Progenitor cell of endocrine pancreas (in vitro differentiated cells): ENCODE measurements around the gene ABCB10. TPM values are rescaled to one million over a fixed set of nuclear protein-coding genes. Genes with fewer than 3 reads are reported as not detected.

Experiments used
- DNase-seq: peaks from one replicate; pipeline ENCODE4 v3.0.0; 2021; ENCODE audit warnings: low spot score; ENCODE audit not compliant: unreplicated experiment
- H3K27ac Mint-ChIP-seq: 2 replicates; pipeline ENCODE4 v1.8.0; 2021; ENCODE audit warnings: mild to moderate bottlenecking, moderate library complexity, mixed read lengths
- H3K27me3 Mint-ChIP-seq: 2 replicates; pipeline ENCODE4 v1.8.0; 2021; ENCODE audit warnings: mixed read lengths
- H3K36me3 Mint-ChIP-seq: 2 replicates; pipeline ENCODE4 v1.8.0; 2022; ENCODE audit warnings: mixed read lengths; ENCODE audit not compliant: insufficient read depth
- H3K4me1 Mint-ChIP-seq: 2 replicates; pipeline ENCODE4 v1.8.0; 2021; ENCODE audit warnings: low read depth, mixed read lengths
- H3K4me3 Mint-ChIP-seq: 2 replicates; pipeline ENCODE4 v1.8.0; 2021; ENCODE audit warnings: low read depth, mild to moderate bottlenecking, moderate library complexity, mixed read lengths
- H3K9me3 Mint-ChIP-seq: 2 replicates; pipeline ENCODE4 v1.8.0; 2021; ENCODE audit warnings: low read depth, mixed read lengths
- long read RNA-seq: library from polyadenylated mRNA; unstranded; transcript quantifications from one replicate; pipeline ENCODE4 v2.0.0, GENCODE V29; 2020
- total RNA-seq: library from RNA; stranded (reverse); gene quantifications from 2 replicates; pipeline ENCODE4 v1.2.1, GENCODE V29; 2021
- TF ChIP-seq, protein P1 (sequence below): fragments of 200-600 bp; sonication (generic); IDR thresholded peaks from one replicate; pipeline ENCODE4 v1.5.0; 2021; ENCODE audit warnings: antibody characterized with exemption, mild to moderate bottlenecking; ENCODE audit not compliant: unreplicated experiment

The ABCB10 gene
- 21.4 and 27.9 TPM in 2 replicates for total RNA-seq
- long read RNA-seq, partial matches to known transcripts: 5 of 5 reads
- long read RNA-seq, other reads (novel, unspliced or antisense): 0 of 5 reads

DNA sequence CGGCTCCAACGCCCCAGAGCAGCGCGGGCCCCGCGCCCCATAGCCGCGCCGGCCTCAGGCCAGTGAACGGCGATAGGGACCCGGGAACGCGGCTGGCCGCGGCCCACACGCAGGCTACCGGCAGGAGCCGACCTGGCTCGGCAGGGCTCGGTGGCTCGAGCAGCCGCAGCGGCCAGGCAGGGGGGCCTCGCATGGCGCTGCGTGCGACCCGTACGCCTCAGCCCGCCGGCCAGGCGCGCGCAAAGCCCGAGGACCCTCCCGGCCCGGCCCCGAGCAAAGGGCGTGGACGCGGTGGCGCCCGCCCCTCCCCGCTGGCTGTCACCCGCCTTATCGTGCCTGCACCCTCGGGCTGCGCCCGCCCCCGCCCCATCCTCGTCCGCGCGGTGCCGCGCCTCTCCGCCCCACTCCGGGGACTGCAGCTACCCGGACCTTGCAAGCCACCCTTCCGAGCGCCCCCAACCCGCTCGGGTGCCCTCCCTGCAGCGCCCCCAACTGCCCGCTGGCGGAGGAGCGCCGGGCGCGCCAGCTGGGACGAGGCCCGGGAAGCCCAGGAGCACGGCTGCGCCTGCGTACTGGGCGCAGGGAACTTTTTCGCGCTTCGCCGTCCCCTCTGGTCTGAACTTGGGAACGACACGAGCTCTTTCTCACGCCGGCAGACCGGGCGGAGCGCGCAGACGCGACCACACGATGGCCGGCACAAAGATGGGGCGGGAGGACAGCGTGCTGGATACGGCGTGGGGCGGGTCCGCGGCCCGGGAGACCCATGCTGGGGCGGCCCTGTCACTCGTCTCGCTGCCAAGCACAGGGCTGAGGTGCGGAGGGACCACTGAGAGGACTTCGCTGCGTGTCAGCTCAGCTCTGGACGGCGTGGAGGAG lies at the start of gene ABCB10:
TSS of gene ABCB10 (minus strand) at position 248 of the 876 bp plus-strand sequence. CDS start at position 193, 55 bp downstream.
- H3K36me3 Mint-ChIP-seq: peaks cover 2% of the 10 kb centered on the region
- peaks cover 13% of the 10 kb centered on the region for H3K27me3 Mint-ChIP-seq
- peak within 1 kb of the TSS; percentile 94 for H3K27ac Mint-ChIP-seq
- peak; percentile 99 for DNase-seq
- peak within 1 kb of the TSS; percentile 86 for H3K4me3 Mint-ChIP-seq
- H3K4me1 Mint-ChIP-seq: peaks cover 23% of the 10 kb centered on the region
- TF ChIP-seq, protein P1, sequence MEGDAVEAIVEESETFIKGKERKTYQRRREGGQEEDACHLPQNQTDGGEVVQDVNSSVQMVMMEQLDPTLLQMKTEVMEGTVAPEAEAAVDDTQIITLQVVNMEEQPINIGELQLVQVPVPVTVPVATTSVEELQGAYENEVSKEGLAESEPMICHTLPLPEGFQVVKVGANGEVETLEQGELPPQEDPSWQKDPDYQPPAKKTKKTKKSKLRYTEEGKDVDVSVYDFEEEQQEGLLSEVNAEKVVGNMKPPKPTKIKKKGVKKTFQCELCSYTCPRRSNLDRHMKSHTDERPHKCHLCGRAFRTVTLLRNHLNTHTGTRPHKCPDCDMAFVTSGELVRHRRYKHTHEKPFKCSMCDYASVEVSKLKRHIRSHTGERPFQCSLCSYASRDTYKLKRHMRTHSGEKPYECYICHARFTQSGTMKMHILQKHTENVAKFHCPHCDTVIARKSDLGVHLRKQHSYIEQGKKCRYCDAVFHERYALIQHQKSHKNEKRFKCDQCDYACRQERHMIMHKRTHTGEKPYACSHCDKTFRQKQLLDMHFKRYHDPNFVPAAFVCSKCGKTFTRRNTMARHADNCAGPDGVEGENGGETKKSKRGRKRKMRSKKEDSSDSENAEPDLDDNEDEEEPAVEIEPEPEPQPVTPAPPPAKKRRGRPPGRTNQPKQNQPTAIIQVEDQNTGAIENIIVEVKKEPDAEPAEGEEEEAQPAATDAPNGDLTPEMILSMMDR: peak; percentile 93
- H3K9me3 Mint-ChIP-seq: no peaks in the 10 kb centered on the region

DNA sequence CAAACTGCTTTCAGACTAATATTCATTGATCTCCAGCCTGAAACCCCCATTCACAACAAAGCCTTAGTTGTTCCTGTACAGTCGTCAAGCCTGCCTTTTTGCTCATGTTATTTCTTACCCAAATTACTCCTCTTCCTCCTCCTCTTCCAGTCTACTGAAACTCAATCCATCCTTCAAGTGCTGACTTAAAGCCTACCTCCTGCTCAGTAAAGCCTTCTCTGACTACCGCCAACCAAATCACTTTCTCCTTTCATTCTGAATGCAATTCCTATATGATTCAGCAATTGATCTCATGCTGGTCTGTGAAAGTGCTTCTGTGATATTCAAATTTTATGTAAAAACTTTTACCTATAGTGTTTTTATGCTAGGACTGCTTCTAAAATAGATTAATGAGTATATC lies 48.9 kb upstream of the ABCB10 start:
- DNase-seq: no peak
- H3K27me3 Mint-ChIP-seq: no peaks in the 10 kb centered on the region
- H3K9me3 Mint-ChIP-seq: no peaks in the 10 kb centered on the region
- TF ChIP-seq, protein P1: no peak
- H3K27ac Mint-ChIP-seq: no peak overlapping the region
- no peak overlapping the region for H3K4me3 Mint-ChIP-seq
- no peaks in the 10 kb centered on the region for H3K4me1 Mint-ChIP-seq
- H3K36me3 Mint-ChIP-seq: peaks cover 24% of the 10 kb centered on the region

DNA sequence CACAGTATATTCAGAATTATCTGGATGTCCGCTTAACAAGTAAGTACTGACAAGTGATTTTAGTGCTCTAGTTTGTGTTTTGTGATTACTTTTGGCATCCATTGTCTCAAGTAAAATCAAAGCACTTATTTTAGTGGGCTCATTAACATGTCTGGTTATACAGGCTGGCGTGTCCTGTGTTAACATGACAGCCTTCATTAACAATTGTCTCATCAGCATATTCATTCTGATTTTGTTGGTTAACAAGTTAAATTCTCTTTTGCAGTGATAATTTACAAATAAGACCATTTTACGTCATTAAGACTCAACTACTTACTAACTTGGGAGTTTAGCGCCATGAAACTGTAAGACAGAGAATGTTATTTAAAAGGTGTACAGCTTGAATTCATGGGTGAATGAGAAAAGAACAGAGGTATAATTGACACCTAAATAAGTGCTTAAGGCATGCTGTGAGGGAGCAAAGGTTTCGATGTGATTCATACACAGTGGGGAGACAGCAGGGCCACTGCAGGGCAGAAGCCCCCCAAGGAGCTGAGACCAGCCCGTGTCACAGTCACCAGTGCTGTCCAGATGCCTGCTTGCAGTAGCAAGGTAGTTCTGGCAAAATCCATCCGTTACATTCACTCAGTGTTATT lies 45.0 kb upstream of the ABCB10 start:
- DNase-seq: no peak

DNA sequence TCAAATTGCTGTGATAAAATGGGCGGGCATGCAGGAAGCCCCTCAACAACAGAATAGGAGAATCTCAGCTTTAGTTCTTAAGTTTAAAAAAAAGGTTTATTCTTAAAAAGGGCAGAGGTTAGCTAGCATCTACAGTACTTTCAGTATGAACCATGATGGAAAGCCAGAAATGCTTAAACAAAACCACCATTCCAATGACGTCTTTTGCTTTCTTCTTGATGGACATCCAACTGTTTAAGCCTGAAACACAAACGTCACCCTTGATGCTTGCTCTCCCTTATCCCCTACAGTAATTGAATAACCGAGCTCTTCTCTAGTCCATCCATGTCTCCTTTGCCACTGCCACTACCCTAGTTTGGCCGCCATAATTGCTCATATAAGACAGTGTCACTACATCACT lies 41.7 kb upstream of the ABCB10 start:
- no peaks in the 10 kb centered on the region for H3K4me1 Mint-ChIP-seq
- no peak overlapping the region for H3K27ac Mint-ChIP-seq
- peaks cover 9% of the 10 kb centered on the region for H3K36me3 Mint-ChIP-seq
- H3K27me3 Mint-ChIP-seq: no peaks in the 10 kb centered on the region
- no peak overlapping the region for H3K4me3 Mint-ChIP-seq
- DNase-seq: no peak
- no peaks in the 10 kb centered on the region for H3K9me3 Mint-ChIP-seq
- TF ChIP-seq, protein P1: no peak

More for the DNA sequence above, 45.0 kb upstream of the ABCB10 start:
- Mint-ChIP-seq H3K4me3 (no peak overlapping the region), H3K27ac (no peak overlapping the region), H3K27me3 (no peaks in the 10 kb centered on the region), H3K4me1 (no peaks in the 10 kb centered on the region), H3K36me3 (peaks cover 14% of the 10 kb centered on the region), H3K9me3 (no peaks in the 10 kb centered on the region)
- TF ChIP-seq, protein P1: no peak

DNA sequence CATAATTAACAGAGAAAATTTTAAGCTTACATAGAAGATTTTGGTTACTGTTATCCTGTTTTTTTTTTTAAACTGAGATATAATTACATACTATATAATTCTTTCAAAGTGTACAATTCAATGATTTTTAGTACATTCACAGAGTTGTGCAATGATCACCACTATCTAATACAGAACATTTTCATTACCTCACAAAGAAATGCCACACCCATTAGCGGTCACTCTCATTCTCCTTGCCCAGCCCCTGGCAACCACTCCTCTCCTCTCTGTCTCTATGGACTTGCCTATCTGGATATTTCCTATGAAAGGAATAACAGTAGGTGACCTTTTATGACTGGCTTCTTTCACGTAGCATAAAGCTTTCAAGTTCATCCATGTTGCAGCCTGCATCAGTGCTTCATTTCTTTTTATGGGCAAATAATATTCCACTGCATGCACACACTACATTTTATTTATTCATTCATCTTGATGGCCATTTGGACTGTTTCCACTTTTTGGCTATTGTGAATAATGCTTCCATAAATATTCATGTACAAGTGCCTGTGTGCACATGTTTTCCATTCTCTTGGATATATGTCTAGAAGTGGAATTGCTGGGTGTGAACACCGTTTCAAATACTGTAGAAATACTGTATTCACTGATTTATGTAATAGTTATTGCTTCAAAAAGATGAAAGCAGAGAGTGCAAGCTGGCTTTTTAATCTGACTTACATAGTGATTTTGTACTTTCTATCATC lies 40.9 kb upstream of the ABCB10 start:
- TF ChIP-seq, protein P1: no peak
- Mint-ChIP-seq H3K9me3 (no peaks in the 10 kb centered on the region), H3K36me3 (peaks cover 8% of the 10 kb centered on the region), H3K27me3 (no peaks in the 10 kb centered on the region), H3K27ac (no peak overlapping the region), H3K4me1 (no peaks in the 10 kb centered on the region), H3K4me3 (no peak overlapping the region)
- no peak for DNase-seq
